GM20000 (cell line): Measurements from ENCODE around the gene TARS2.

Experiments used
- DNase-seq: peaks from one replicate; pipeline ENCODE4 v3.0.0; 2012; ENCODE audit warnings: low spot score
- TF ChIP-seq, protein P1 (sequence below): IDR thresholded peaks from 2 replicates; pipeline ENCODE4 v1.5.1; 2012; ENCODE audit warnings: mild to moderate bottlenecking, control low read depth; ENCODE audit errors: extremely low read depth, missing control alignments

The TARS2 gene

DNA sequence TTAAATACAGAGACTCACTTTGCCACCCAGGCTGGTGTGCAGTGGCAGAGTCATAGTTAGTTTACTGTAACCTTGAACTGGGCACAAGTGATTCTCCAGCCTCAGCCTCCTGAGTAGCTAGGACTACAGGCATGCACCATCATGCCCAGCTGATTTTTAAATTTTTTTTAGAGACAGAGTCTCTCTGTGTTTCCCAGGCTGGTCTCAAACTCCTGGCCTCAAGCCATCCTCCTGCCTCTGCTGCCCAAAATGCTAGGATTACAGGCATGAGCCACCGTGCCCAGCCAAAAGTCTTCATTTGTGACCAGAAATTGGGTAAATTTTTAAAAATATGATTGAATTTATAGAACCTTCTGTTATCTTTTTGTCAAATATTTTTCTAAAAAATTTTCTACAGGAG lies 17.9 kb upstream of the TARS2 start:
- no peak for DNase-seq
- TF ChIP-seq, protein P1, sequence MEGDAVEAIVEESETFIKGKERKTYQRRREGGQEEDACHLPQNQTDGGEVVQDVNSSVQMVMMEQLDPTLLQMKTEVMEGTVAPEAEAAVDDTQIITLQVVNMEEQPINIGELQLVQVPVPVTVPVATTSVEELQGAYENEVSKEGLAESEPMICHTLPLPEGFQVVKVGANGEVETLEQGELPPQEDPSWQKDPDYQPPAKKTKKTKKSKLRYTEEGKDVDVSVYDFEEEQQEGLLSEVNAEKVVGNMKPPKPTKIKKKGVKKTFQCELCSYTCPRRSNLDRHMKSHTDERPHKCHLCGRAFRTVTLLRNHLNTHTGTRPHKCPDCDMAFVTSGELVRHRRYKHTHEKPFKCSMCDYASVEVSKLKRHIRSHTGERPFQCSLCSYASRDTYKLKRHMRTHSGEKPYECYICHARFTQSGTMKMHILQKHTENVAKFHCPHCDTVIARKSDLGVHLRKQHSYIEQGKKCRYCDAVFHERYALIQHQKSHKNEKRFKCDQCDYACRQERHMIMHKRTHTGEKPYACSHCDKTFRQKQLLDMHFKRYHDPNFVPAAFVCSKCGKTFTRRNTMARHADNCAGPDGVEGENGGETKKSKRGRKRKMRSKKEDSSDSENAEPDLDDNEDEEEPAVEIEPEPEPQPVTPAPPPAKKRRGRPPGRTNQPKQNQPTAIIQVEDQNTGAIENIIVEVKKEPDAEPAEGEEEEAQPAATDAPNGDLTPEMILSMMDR: no peak

- DNase-seq: no peak
- TF ChIP-seq, protein P1: no peak
Measured at GRCh38 chr1:150472601-150473200, 14.5 kb upstream of the TARS2 start.

DNA sequence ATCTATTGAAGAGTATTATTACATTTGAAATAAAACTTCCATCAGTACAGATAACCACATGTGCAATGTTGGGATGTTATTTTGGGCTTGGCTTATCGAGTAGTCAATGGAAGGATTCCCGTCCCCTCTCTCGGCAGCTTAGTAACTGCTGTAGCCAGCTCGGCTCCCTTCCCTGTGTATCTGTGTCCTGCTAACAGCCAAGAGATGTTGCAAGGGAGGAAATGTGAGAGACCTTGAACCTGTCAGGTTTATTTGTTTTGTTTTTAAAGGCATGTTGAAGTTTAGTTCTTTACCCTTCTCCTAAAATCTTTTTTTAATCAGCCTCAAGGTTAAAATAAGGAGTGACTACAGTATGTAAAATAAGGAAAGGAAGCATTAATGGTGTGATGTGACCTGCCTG lies 13.6 kb upstream of the TARS2 start:
- no peak for DNase-seq
- TF ChIP-seq, protein P1: no peak

GRCh38 chr1:150474869-150475268 lies 12.3 kb upstream of the TARS2 start:
- no peak for DNase-seq
- TF ChIP-seq, protein P1: no peak

GRCh38 chr1:150476754-150477153 lies 10.5 kb upstream of the TARS2 start:
- DNase-seq: no peak
- TF ChIP-seq, protein P1: no peak

- no peak for DNase-seq
- TF ChIP-seq, protein P1: no peak
Measured at GRCh38 chr1:150477320-150477719, 9.9 kb upstream of the TARS2 start.

GRCh38 chr1:150477733-150478132 lies 9.5 kb upstream of the TARS2 start:
- DNase-seq: no peak
- TF ChIP-seq, protein P1: no peak
